Placental epithelial cell (primary cell): ENCODE results near the gene ZNF513. TPM values are rescaled to one million over a fixed set of nuclear protein-coding genes. Genes with fewer than 3 reads are reported as not detected.

Source experiments
- total RNA-seq: library from RNA; depleted of rRNA; stranded (reverse); fragments of >200 nt; gene quantifications from 2 replicates; pipeline ENCODE4 v1.2.3, GENCODE V29; 2012

The ZNF513 gene, protein sequence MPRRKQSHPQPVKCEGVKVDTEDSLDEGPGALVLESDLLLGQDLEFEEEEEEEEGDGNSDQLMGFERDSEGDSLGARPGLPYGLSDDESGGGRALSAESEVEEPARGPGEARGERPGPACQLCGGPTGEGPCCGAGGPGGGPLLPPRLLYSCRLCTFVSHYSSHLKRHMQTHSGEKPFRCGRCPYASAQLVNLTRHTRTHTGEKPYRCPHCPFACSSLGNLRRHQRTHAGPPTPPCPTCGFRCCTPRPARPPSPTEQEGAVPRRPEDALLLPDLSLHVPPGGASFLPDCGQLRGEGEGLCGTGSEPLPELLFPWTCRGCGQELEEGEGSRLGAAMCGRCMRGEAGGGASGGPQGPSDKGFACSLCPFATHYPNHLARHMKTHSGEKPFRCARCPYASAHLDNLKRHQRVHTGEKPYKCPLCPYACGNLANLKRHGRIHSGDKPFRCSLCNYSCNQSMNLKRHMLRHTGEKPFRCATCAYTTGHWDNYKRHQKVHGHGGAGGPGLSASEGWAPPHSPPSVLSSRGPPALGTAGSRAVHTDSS
- total RNA-seq: 10.5 and 11.4 TPM in 2 replicates

DNA sequence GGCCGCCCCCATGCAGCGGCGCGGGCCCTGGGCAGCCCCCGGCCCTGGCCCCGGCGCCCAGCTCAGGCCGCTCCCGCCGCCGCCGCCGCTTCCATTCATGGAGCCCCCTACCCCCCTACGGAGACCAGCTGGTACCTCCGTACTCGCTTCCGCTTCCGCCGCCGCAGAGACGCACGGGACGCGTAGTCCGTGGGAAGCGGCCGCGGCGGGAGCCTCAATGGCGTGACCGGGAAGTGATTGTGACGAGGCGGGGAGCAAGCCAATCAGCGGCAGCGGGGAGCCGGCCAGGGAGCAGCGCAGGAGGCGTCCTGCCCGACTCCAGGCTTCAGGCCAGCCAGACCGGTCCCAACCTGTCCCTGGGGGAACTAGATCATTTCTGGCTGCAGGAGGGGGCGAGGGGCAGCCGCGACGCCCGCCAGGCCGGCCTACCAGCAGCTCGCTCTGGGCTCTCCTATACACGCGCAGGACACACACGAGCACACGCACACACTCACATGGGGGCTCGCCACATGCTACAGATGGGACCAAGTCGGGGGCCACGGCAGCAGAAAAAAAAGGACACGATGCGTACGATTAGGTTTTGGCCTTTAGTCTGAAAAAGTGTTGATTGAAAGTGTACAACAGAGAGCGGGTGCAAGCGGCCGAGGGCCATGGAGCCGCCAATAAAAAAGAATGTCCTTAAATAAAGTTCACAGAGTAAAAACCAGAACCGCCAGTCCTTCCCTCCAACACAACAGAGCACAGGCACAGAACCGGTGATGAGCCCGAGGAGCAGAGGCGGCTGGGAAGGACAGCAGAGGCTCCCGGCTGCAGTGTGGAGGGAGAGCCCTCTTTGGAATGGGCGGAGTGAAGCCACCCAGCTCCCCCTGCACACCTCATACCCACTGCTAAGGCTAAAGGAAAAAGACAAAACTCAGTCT is at the start of gene ZNF513:
ZNF513 (minus strand) TSS at position 109 of the 920 bp plus-strand sequence. CDS start 208 bp downstream, outside the sequence.

DNA sequence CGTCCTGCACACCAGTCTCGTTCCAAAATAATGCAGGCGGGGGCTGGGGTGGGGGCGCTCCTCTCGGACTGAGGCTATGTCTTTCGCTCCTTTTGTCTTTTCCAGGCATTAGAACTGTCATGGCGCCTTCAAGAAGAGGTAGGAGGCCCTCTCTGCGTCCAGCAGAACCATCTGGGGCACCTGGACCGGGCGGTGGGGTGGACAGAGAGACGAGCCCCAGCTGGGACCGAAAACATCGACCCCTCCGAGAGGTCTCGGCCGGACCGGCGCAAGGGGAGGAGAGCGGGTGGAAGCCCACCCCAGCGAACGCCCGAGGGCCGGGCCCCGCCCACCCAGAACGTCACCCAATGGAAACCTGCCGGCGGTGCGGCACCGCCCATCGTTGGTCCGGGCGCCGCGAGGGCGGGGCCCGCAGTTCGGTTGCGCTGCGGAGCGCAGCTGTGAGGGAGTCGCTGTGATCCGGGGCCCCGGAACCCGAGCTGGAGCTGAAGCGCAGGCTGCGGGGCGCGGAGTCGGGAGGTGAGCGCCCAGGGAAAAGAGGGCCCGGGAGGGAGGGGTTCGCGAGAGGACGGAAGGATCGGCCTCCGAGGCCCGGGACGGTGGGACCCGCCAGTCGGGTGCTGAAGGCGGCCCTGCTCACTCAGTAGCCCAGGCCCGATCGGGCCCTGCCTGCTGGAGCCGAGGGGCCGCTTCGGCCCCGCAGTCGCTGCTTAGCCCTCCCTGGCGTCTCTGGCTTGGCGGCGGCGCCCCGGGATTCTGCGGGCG is 47.9 kb upstream of the ZNF513 start, which contains the start of gene NRBP1:
NRBP1 (plus strand) TSS at position 419 of the 765 bp plus-strand sequence. CDS start 4,643 bp downstream, outside the sequence.

DNA sequence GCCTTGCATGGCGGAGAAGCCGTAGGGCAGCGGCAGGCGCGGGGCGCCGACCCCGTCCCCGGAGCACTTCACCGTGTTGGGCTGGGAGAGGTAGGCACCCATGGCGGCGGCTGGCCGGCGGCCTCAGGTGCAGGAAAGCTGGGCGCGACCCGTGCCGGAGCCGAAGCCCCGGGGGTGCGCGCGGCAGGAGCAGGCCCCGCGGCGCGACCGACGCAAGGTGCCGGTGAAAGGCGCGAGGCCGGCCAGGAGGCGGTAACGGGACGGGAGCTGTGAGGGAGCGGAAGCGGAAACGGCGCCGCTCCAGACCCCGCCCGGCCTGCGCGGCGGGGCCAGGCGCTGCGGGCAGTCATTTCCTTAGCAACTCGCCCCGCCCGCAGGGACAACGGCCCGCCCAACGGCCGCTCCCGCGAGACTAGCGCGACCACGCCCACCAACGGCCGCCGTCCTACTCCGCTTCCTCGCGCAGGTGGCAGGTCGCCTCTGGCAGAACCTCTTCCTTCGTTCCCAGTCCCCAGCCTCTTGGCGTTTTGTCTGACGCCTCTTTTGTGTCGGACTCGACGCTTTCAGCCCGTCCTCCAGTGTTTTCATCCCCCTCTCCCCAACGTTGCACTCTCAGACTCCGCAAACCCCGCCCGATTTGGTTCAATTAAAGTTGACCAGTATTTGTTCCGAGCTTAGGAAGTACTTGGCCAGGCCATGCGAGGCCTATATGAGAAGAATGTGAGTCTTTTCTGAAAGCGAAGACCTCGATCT is 29.0 kb upstream of the ZNF513 start, which contains the start of gene PPM1G:
PPM1G (minus strand) TSS at position 271 of the 753 bp plus-strand sequence; CDS start at position 102, 169 bp downstream.

DNA sequence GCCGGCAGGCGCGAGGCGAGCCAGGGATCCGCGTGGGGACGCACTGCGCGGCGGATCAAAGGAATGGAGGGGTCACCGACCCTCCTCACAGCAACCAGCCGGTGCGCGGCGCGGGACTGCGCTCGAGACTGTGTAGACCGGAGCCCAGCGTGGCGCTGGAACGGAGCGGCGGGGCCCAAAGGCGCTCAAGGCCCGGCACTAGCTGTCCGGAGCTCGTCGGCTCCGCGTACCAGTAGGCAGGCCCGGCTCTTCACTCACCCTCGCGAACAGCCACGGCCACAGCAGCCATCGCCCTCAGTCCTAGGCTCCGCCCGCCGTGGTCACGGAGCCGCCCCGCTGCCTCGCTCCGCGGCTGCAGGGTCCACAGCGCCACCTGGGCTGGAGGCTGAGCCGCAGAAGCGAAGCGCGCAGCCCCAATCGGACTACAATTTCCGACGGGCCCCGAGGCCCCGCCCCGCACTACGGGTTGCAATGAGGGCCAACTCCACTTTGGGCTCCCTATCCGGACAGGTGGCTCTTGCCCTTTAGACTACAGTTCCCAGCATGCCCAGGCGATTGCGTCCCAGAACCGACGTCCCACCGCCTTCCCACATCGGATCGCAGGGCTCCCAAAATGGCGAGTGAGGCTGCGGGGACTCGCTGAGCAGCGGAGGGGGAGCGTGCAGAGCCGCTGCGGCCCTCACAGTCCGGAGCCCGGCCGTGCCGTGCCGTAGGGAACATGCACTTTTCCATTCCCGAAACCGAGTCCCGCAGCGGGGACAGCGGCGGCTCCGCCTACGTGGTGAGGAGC is 10.3 kb downstream of the ZNF513 start, which contains the start of the genes EIF2B4 and SNX17:
EIF2B4 (minus strand) TSS at position 313 of the 790 bp plus-strand sequence; CDS start at position 289, 24 bp downstream.
SNX17 (plus strand) TSS at position 591 of the 790 bp plus-strand sequence; CDS start at position 719, 128 bp downstream.

DNA sequence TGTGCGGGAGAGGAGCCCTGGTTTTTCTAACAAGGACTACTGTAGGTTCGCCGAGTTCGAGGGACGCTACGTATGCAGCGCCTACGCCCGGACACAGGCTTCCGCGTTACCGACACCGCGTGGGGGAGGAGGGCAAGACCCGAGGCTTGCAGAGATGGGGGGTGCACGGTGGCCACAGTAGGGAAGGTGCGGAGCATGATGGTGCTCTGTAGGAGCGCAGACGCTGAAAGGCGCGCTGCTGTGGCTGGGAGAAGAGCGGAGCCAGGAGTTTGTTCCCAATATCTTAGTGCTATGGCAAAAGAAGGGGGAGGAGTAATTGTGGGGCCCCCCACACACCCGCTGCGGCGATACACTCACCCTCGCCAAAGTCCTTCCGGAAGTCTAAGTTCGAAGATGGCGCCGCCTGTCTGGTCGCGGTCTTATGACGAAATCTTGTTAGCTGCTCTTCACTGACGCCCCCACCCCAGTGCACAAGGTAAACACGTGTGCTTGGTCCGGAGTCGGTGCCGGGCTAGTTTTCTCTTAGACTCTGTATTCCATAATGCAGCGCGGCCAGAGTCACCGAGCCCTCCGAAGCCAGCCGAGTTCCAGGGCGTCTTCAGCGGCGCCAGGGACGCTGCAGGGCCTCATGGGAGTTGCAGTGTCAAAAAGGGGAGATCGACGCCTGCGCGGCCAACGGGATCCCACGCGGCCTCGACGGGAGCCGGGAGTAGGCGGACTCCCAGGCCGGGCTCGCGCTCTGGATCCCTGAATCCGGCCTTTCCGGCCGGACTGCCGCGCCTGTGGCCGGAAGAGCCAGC is 24.0 kb downstream of the ZNF513 start, which contains the start of gene GTF3C2:
GTF3C2 (minus strand) TSS at position 383 of the 800 bp plus-strand sequence. CDS start 13,210 bp downstream, outside the sequence.

Other genes with a start within 250 kb of the ZNF513 start
- gene PREB, start 246.1 kb downstream of the ZNF513 start, total RNA-seq: 44.4 and 75.3 TPM in 2 replicates
- gene PRR30, start 241.3 kb downstream of the ZNF513 start, total RNA-seq: not detected in 2 replicates
- gene TCF23, start 231.7 kb downstream of the ZNF513 start, total RNA-seq: not detected in 2 replicates
- 197 and 201 TPM in 2 replicates for gene ATRAID, start 168.7 kb downstream of the ZNF513 start, total RNA-seq
- gene SLC5A6, start 168.5 kb downstream of the ZNF513 start, total RNA-seq: 174 and 243 TPM in 2 replicates
- 46.3 and 52.6 TPM in 2 replicates for gene CAD, start 163.4 kb downstream of the ZNF513 start, total RNA-seq
- 0.11 TPM in 1 of 2 replicates, not detected in the other for gene SLC30A3, start 117.7 kb downstream of the ZNF513 start, total RNA-seq
- gene DNAJC5G, start 105.3 kb downstream of the ZNF513 start, total RNA-seq: not detected in 2 replicates
- not detected in 2 replicates for gene TRIM54, start 98.3 kb downstream of the ZNF513 start, total RNA-seq
- gene UCN, start 72.3 kb downstream of the ZNF513 start, total RNA-seq: 0.22 and 2.0 TPM in 2 replicates
- gene MPV17, start 57.6 kb downstream of the ZNF513 start, total RNA-seq: 56.1 TPM in 2 replicates
- gene GTF3C2, start 24.0 kb downstream of the ZNF513 start, total RNA-seq: 43.6 and 52.2 TPM in 2 replicates
- 30.6 and 34.1 TPM in 2 replicates for gene EIF2B4, start 10.4 kb downstream of the ZNF513 start, total RNA-seq
- gene SNX17, start 10.1 kb downstream of the ZNF513 start, total RNA-seq: 148 and 178 TPM in 2 replicates
- gene PPM1G, start 28.9 kb upstream of the ZNF513 start, total RNA-seq: 47.9 and 50.6 TPM in 2 replicates
- 171 and 233 TPM in 2 replicates for gene NRBP1, start 47.9 kb upstream of the ZNF513 start, total RNA-seq
- 8.2 and 22.0 TPM in 2 replicates for gene KRTCAP3, start 61.6 kb upstream of the ZNF513 start, total RNA-seq
- 13.1 and 14.9 TPM in 2 replicates for gene IFT172, start 109.0 kb upstream of the ZNF513 start, total RNA-seq
- gene FNDC4, start 114.5 kb upstream of the ZNF513 start, total RNA-seq: 11.0 and 12.1 TPM in 2 replicates
- 1.2 TPM in 1 of 2 replicates, not detected in the other for gene GCKR, start 116.1 kb upstream of the ZNF513 start, total RNA-seq
- gene ZNF512, start 202.3 kb upstream of the ZNF513 start, total RNA-seq: 19.5 and 22.8 TPM in 2 replicates
- gene CCDC121, start 248.3 kb upstream of the ZNF513 start, total RNA-seq: 2.0 and 6.2 TPM in 2 replicates
- gene GPN1, start 248.3 kb upstream of the ZNF513 start, total RNA-seq: 27.5 and 43.5 TPM in 2 replicates